Heart left ventricle (tissue), 16 donors: ENCODE data around the gene EBF4. TPM values are rescaled to one million over a fixed set of nuclear protein-coding genes. Genes with fewer than 3 reads are reported as not detected.
"Not testable (repeated sequence)": the region's sequence is repeated elsewhere in the genome, so short reads cannot be mapped to it uniquely, and the experiment has no call there.

Experiments
- ATAC-seq, 4 donors: fragments of 200-7000 bp; cut with Tn5 transposase; one replicate each; pipeline ENCODE4 v1.9.1; 2020 to 2022; ENCODE audit warnings: moderate library complexity in 4 of 4, mild to moderate bottlenecking in 3 of 4, moderate number of reproducible peaks in 1 of 4
- DNase-seq, 5 donors: peaks; one replicate each; pipeline ENCODE4 v3.0.0-alpha.2; 2020
- H3K27ac ChIP-seq, 12 donors: fragments of 200-600 bp; sonication (generic) in 4 of 12; one replicate each; pipeline versions ENCODE4 v1.5.0 to v1.8.0; 2016 to 2022; ENCODE audit warnings: mild to moderate bottlenecking in 2 of 12
- H3K27me3 ChIP-seq, 9 donors: fragments of 200-600 bp; sonication (generic) in 2 of 9; one replicate each; pipeline versions ENCODE4 v1.5.1 to v1.8.0; 2016 to 2022; ENCODE audit warnings: mild to moderate bottlenecking in 3 of 9
- H3K36me3 ChIP-seq, 9 donors: fragments of 200-600 bp; sonication (generic) in 2 of 9; one replicate each; pipeline versions ENCODE4 v1.5.0 to v1.8.0; 2018 to 2022; ENCODE audit warnings: mild to moderate bottlenecking in 2 of 9
- H3K4me1 ChIP-seq, 12 donors: fragments of 200-600 bp; sonication (generic) in 4 of 12; one replicate each; pipeline versions ENCODE4 v1.5.0 to v1.8.0; 2016 to 2022; ENCODE audit warnings: mild to moderate bottlenecking in 3 of 12
- H3K4me3 ChIP-seq, 12 donors: fragments of 200-600 bp; sonication (generic) in 4 of 12; one replicate each; pipeline versions ENCODE4 v1.5.0 to v1.8.0; 2017 to 2022; ENCODE audit warnings: mild to moderate bottlenecking in 9 of 12, moderate library complexity in 4 of 12
- H3K9me3 ChIP-seq, 12 donors: fragments of 200-600 bp; sonication (generic) in 4 of 12; one replicate each; pipeline versions ENCODE4 v1.5.0 to v1.8.0; 2016 to 2022; ENCODE audit warnings: mild to moderate bottlenecking in 1 of 12
- CTCF ChIP-seq, 12 donors: fragments of 200-600 bp; sonication (generic) in 4 of 12; IDR thresholded peaks; one replicate each; pipeline versions ENCODE4 v1.5.0 to v1.8.0; 2018 to 2022; ENCODE audit warnings: antibody characterized with exemption in 12 of 12, mild to moderate bottlenecking in 5 of 12
- POLR2A ChIP-seq, 2 donors: fragments of 450-650 bp; IDR thresholded peaks; one replicate each; pipeline ENCODE4 v1.6.1; 2017; ENCODE audit warnings: antibody characterized with exemption in 2 of 2, mild to moderate bottlenecking in 2 of 2, moderate library complexity in 2 of 2
- WGBS, 4 donors: extraction: QIAGEN DNeasy Blood & Tissue Kit in 2 of 4; methylation state at CpG; one replicate each; pipeline versions ENCODE4 v1.1.5 to v1.1.7; 2013 to 2018; 5-methylcytosine and 5-hydroxymethylcytosine counted together
- intact Hi-C, 10 donors: fragments of 100-400 bp; cut with DNase I; formaldehyde crosslinking; loops; one replicate each; pipeline versions ENCODE4 v1.11.1 to v1.14.2; 2022
- polyA plus RNA-seq, 2 donors: library from polyadenylated mRNA; stranded (reverse); fragments of 200-250 nt; gene quantifications; one replicate each; pipeline ENCODE4 v1.2.3, GENCODE V29; 2013
- total RNA-seq, 9 donors: library from RNA; depleted of rRNA in 2 of 9; stranded (reverse); fragments of >200 nt in 2 of 9; fragmentation: NEBNext Ultra II Directional in 3 of 9; extraction: Animal tissue kit (Norgen Biotek cat#: 25700) in 3 of 9; gene quantifications; one replicate each; pipeline versions ENCODE4 v1.1.0 to v1.2.4, GENCODE V29; 2016 to 2023
- donor health status: ischemic (EF 13 %, LVEDD 7.1; RV severe dilation, severe dysfunction).
- donor health status: healthy with polysubstance abuse.
- donor health status: DM: no; HTN: yes; CAD: no.
- donor health status: DM: no; HTN: no; CAD: no.
- donor health status: ischemic (EF 25% LVEDD 6.9; RV normal size, moderate dysfunction).
- donor health status: ischemic (EF 25% LVEDD 5.7; RV mildly dilated, moderate dysfunction).
- donor health status: healthy.
- donor health status: DM: yes; HTN: yes; CAD: no.
- donor health status: ischemic (EF 35%, LVEDD 5.7; RV mildly dilated, moderate dysfunction).
- donor health status: nonischemic (EF 11% LVEDD 7.7; RV severe dilation, severe dysfunction).
- donor health status: DM: yes; HTN: yes; CAD: no.
- donor health status: PGD.
- donor health status: ischemic (EF 29% LVEDD 5.4; RV normal size, mild dysfunction).
- donor health status: nonischemic (EF 23%, LVEDD 6.1; RV moderate dilation, normal function).

Gene EBF4
- total and polyA plus RNA-seq, 11 donors, result 2.5 to 6.4 (median 3.8) TPM

GRCh38 chr20:2695206-2695983 lies 2.8 kb downstream of the EBF4 start:
- DNase-seq (no peak), ATAC-seq (no peak)
- WGBS, 4 donors, result 83 to 88% (median 86%) methylated on average over 13 of the region's 13 CpGs
- Histone ChIP-seq H3K27ac (no peak overlapping the region), H3K27me3 (peaks cover 0 to 33% (median 4%) of the 10 kb centered on the region in 9 donors), H3K4me1 (peaks cover 0 to 22% (median 4%) of the 10 kb centered on the region in 12 donors), H3K36me3 (no peaks in the 10 kb centered on the region), H3K9me3 (no peaks in the 10 kb centered on the region), H3K4me3 (no peak overlapping the region)
- TF ChIP-seq CTCF (IDR thresholded peaks at IDR 0.05), result no peak
- no peak for TF ChIP-seq POLR2A (IDR thresholded peaks at IDR 0.05)
- intact Hi-C loops, result loop anchor here in 4 of 10 donors (5.0 to 10.0 kb wide), 3 partner anchors 57 to 159 kb away; partner anchors contain the start of genes PCED1A (in 2 of the 4) and VPS16 (in 2 of the 4)

GRCh38 chr20:2695984-2696525 lies 3.5 kb downstream of the EBF4 start:
- WGBS, 4 donors, result 98% methylated on average over 12 of the region's 12 CpGs
- not testable (repeated sequence) for ATAC-seq, H3K9me3 ChIP-seq, H3K4me3 ChIP-seq, H3K36me3 ChIP-seq, H3K27ac ChIP-seq
- peaks cover 0 to 22% (median 4%) of the 10 kb centered on the region in 12 donors for H3K4me1 ChIP-seq
- intact Hi-C loops, result loop anchor here in 4 of 10 donors (5.0 to 10.0 kb wide), 3 partner anchors 56 to 159 kb away; partner anchors contain the start of genes PCED1A (in 2 of the 4) and VPS16 (in 2 of the 4)
- peaks cover 0 to 33% (median 4%) of the 10 kb centered on the region in 9 donors for H3K27me3 ChIP-seq
- peak in 1 of 5 donors; percentile 1 for DNase-seq

- intact Hi-C loops, result loop anchor here in 4 of 10 donors (5.0 to 10.0 kb wide), 3 partner anchors 56 to 158 kb away; partner anchors contain the start of genes PCED1A (in 2 of the 4) and VPS16 (in 2 of the 4)
- Histone ChIP-seq H3K27me3 (peaks cover 0 to 32% (median 4%) of the 10 kb centered on the region in 9 donors), H3K27ac (no peak overlapping the region), H3K9me3 (no peaks in the 10 kb centered on the region), H3K36me3 (no peaks in the 10 kb centered on the region), H3K4me1 (peaks cover 0 to 20% (median 4%) of the 10 kb centered on the region in 12 donors), H3K4me3 (no peak overlapping the region)
- 95 to 97% (median 95%) methylated on average over 9 of the region's 9 CpGs for WGBS, 4 donors
- ATAC-seq, result no peak
- TF ChIP-seq CTCF (IDR thresholded peaks at IDR 0.05), result no peak
- no peak for TF ChIP-seq POLR2A (IDR thresholded peaks at IDR 0.05)
- no peak for DNase-seq
Measured at GRCh38 chr20:2696646-2697045, 4.1 kb downstream of the EBF4 start.

- H3K36me3 ChIP-seq, result no peaks in the 10 kb centered on the region
Measured at GRCh38 chr20:2697768-2698167, 5.2 kb downstream of the EBF4 start.

More at GRCh38 chr20:2697768-2698167, 5.2 kb downstream of the EBF4 start:
- 54 to 77% (median 74%) methylated on average over 3 of the region's 3 CpGs for WGBS, 4 donors
- DNase-seq (peak in 1 of 5 donors; percentile 5), ATAC-seq (no peak)
- no peak overlapping the region for H3K4me3 ChIP-seq
- no peak overlapping the region for H3K27ac ChIP-seq
- no peaks in the 10 kb centered on the region for H3K9me3 ChIP-seq
- no peak for TF ChIP-seq CTCF (IDR thresholded peaks at IDR 0.05)
- no peak for TF ChIP-seq POLR2A (IDR thresholded peaks at IDR 0.05)
- H3K27me3 ChIP-seq, result peaks cover 0 to 32% (median 4%) of the 10 kb centered on the region in 9 donors
- peaks cover 0 to 12% (median 0%) of the 10 kb centered on the region in 12 donors for H3K4me1 ChIP-seq
- intact Hi-C loops, result loop anchor here in 4 of 10 donors (5.0 to 10.0 kb wide), 3 partner anchors 55 to 157 kb away; partner anchors contain the start of genes PCED1A (in 2 of the 4) and VPS16 (in 2 of the 4)
